Cardiac septum (tissue), 1 donor: ENCODE measurements around the gene ELF1. TPM values are rescaled to one million over a fixed set of nuclear protein-coding genes. Genes with fewer than 3 reads are reported as not detected.

ENCODE experiments used
- total RNA-seq: library from RNA; stranded (reverse); fragmentation: NEBNext Ultra II Directional; extraction: Animal tissue kit (Norgen Biotek cat#: 25700); gene quantifications from one replicate; pipeline ENCODE4 v1.2.1, GENCODE V29; 2021
- donor health status: DM: no; HTN: no; CAD: no.

Gene ELF1
- total RNA-seq, 1 donor from 2014 or later, result 36.6 TPM

Other genes with a start within 250 kb of the ELF1 start
- 22.5 TPM for gene MRPS31, start 248.1 kb downstream of the ELF1 start, total RNA-seq
- gene SLC25A15, start 229.7 kb downstream of the ELF1 start, total RNA-seq, result 4.4 TPM
- 18.1 TPM for gene WBP4, start 42.2 kb upstream of the ELF1 start, total RNA-seq
- gene KBTBD6, start 113.5 kb upstream of the ELF1 start, total RNA-seq, result 5.1 TPM
- gene KBTBD7, start 175.3 kb upstream of the ELF1 start, total RNA-seq, result 5.0 TPM
- gene MTRF1, start 244.3 kb upstream of the ELF1 start, total RNA-seq, result 8.5 TPM